PC-3 (cell line): ENCODE measurements around the gene MYO3A.

ENCODE experiments used
- EZH2phosphoT487 ChIP-seq: fragments of 300-600 bp; sonication (generic); IDR thresholded peaks from 2 replicates; pipeline ENCODE4 v1.6.1; 2018; ENCODE audit warnings: mild to moderate bottlenecking, antibody characterized with exemption, low read length, borderline replicate concordance
- TF ChIP-seq, protein P1 (sequence below): fragments of 300-600 bp; sonication (generic); conservative IDR thresholded peaks from 2 replicates; pipeline ENCODE4 v1.5.1; 2017; ENCODE audit warnings: antibody characterized with exemption, low read depth, mild to moderate bottlenecking, low read length

- TF ChIP-seq, protein P1, sequence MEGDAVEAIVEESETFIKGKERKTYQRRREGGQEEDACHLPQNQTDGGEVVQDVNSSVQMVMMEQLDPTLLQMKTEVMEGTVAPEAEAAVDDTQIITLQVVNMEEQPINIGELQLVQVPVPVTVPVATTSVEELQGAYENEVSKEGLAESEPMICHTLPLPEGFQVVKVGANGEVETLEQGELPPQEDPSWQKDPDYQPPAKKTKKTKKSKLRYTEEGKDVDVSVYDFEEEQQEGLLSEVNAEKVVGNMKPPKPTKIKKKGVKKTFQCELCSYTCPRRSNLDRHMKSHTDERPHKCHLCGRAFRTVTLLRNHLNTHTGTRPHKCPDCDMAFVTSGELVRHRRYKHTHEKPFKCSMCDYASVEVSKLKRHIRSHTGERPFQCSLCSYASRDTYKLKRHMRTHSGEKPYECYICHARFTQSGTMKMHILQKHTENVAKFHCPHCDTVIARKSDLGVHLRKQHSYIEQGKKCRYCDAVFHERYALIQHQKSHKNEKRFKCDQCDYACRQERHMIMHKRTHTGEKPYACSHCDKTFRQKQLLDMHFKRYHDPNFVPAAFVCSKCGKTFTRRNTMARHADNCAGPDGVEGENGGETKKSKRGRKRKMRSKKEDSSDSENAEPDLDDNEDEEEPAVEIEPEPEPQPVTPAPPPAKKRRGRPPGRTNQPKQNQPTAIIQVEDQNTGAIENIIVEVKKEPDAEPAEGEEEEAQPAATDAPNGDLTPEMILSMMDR, result no peak
- no peak for TF ChIP-seq EZH2phosphoT487
These were observed 239.8 kb downstream of the MYO3A start for GRCh38 chr10:26173837-26174236.
